GM12878 (cell line): ENCODE measurements around the gene EHD1. TPM values are rescaled to one million over a fixed set of nuclear protein-coding genes. Genes with fewer than 3 reads are reported as not detected.

Experiments
- ATAC-seq: fragments of 200-7000 bp; cut with Tn5 transposase; 3 replicates; pipeline ENCODE4 v1.9.1; 2020; ENCODE audit warnings: mild to moderate bottlenecking, moderate library complexity
- BruUV-seq: library from RNA; stranded (reverse); fragments of 400-500 nt; replicated peaks from 2 replicates; lab custom pipeline; 2021; lab: Mats Ljungman, UMichigan
- CTCF ChIA-PET: fragments of 300-600 bp; sonication (Branson Sonifier 250); formaldehyde crosslinking; extraction: SDS; loops from one replicate; lab custom pipeline; 2021; ENCODE audit warnings: inconsistent platforms; lab: Yijun Ruan, JAX
- POLR2A ChIA-PET: fragments of 350-600 bp; formaldehyde crosslinking; extraction: SDS; loops from one replicate; lab custom pipeline; 2021; ENCODE audit warnings: inconsistent platforms; lab: Charles Lee
- RAD21 ChIA-PET: fragments of 300-600 bp; sonication (Branson Sonifier 250); formaldehyde crosslinking; loops from one replicate; lab custom pipeline; 2023; ENCODE audit warnings: antibody characterized with exemption; ENCODE audit not compliant: unreplicated experiment; lab: Charles Lee
- SMC1A ChIA-PET: fragments of 300-600 bp; sonication (Branson Sonifier 250); formaldehyde crosslinking; loops from one replicate; lab custom pipeline; 2023; ENCODE audit not compliant: unreplicated experiment, uncharacterized antibody; lab: Charles Lee
- DNase-seq: peaks from one replicate; pipeline ENCODE4 v3.0.0-alpha.2; 2011; ENCODE audit warnings: low read depth, low spot score
- FAIRE-seq: peaks from 3 replicates; lab custom pipeline; 2011; peaks lifted over from hg19 to GRCh38; lab: Jason Lieb, UNC
- H2AFZ ChIP-seq: 2 replicates; pipeline ENCODE4 v1.6.0; 2011; ENCODE audit warnings: low read depth, low read length, control low read depth; ENCODE audit not compliant: control insufficient read depth
- H3K27ac ChIP-seq: 2 replicates; pipeline ENCODE4 v1.5.1; 2011; ENCODE audit warnings: control low read depth; ENCODE audit not compliant: control insufficient read depth, insufficient read depth
- H3K27me3 ChIP-seq, 2 experiments: replicated peaks in 1 of 2; 2 replicates each; pipeline versions ENCODE4 v1.6.0 to v1.6.1; 2011; ENCODE audit warnings: low read length in 1 of 2; ENCODE audit not compliant: control insufficient read depth in 2 of 2, insufficient read depth in 2 of 2
- H3K36me3 ChIP-seq, 2 experiments: 2 replicates each; pipeline ENCODE4 v1.5.1; 2011; ENCODE audit warnings: low read length in 1 of 2; ENCODE audit not compliant: control insufficient read depth in 2 of 2, insufficient read depth in 2 of 2
- H3K4me1 ChIP-seq: 2 replicates; pipeline ENCODE4 v1.6.1; 2011; ENCODE audit warnings: mild to moderate bottlenecking, low read length, moderate library complexity, mixed read lengths; ENCODE audit not compliant: control insufficient read depth, insufficient read depth
- H3K4me2 ChIP-seq: 2 replicates; pipeline ENCODE4 v1.6.0; 2011; ENCODE audit warnings: control low read depth; ENCODE audit not compliant: control insufficient read depth, insufficient read depth
- H3K4me3 ChIP-seq: fragments of 200-600 bp; sonication (generic); 2 replicates; pipeline ENCODE4 v1.5.1; 2016
- H3K79me2 ChIP-seq: 2 replicates; pipeline ENCODE4 v1.6.0; 2011; ENCODE audit warnings: low read length; ENCODE audit not compliant: control insufficient read depth, insufficient read depth
- H3K9ac ChIP-seq: 2 replicates; pipeline ENCODE4 v1.8.0; 2011; ENCODE audit warnings: low read length, control low read depth, mixed read lengths; ENCODE audit not compliant: control insufficient read depth, insufficient read depth
- H3K9me3 ChIP-seq: replicated peaks from 3 replicates; pipeline ENCODE4 v1.5.1; 2011; ENCODE audit warnings: mild to moderate bottlenecking, low read length; ENCODE audit not compliant: control insufficient read depth, insufficient read depth
- H4K20me1 ChIP-seq: 2 replicates; pipeline ENCODE4 v1.6.0; 2011; ENCODE audit not compliant: control insufficient read depth, insufficient read depth
- CHD2 ChIP-seq: IDR thresholded peaks from 2 replicates; pipeline ENCODE4 v1.6.1; 2011; ENCODE audit warnings: low read depth, low read length, improper control_type of control experiment, borderline replicate concordance
- CREM ChIP-seq: IDR thresholded peaks from 2 replicates; pipeline ENCODE4 v1.6.1; 2014; ENCODE audit warnings: antibody characterized with exemption, low read depth
- DPF2 ChIP-seq: fragments of 450-650 bp; IDR thresholded peaks from 2 replicates; pipeline ENCODE4 v1.6.1; 2017; ENCODE audit warnings: mild to moderate bottlenecking
- EP300 ChIP-seq, 2 experiments: fragments of 150-350 bp in 1 of 2; IDR thresholded peaks; 2 replicates each; pipeline ENCODE4 v1.6.1; 2011 to 2012; ENCODE audit warnings: low read depth in 2 of 2, low read length in 2 of 2, borderline replicate concordance in 1 of 2, improper control_type of control experiment in 1 of 2, inconsistent platforms in 1 of 2; ENCODE audit not compliant: control insufficient read depth in 1 of 2
- GABPA ChIP-seq: IDR thresholded peaks from 2 replicates; pipeline ENCODE4 v1.6.1; 2014; ENCODE audit warnings: antibody characterized with exemption, low read depth, mild to moderate bottlenecking, inconsistent platforms
- IKZF2 ChIP-seq, 2 experiments: fragments of 450-650 bp; IDR thresholded peaks; 2 replicates each; pipeline ENCODE4 v1.6.1; 2017; ENCODE audit warnings: mild to moderate bottlenecking in 2 of 2, moderate library complexity in 2 of 2
- JUNB ChIP-seq: IDR thresholded peaks from 2 replicates; pipeline ENCODE4 v1.6.1; 2016; ENCODE audit warnings: antibody characterized with exemption, mild to moderate bottlenecking
- JUND ChIP-seq: IDR thresholded peaks from 2 replicates; pipeline ENCODE4 v1.6.1; 2012; ENCODE audit warnings: low read depth, mild to moderate bottlenecking, low read length, improper control_type of control experiment, moderate library complexity
- MEF2A ChIP-seq: IDR thresholded peaks from 2 replicates; pipeline ENCODE4 v1.6.1; 2011; ENCODE audit warnings: low read depth, mild to moderate bottlenecking, low read length, moderate library complexity; ENCODE audit not compliant: insufficient read depth
- MLLT1 ChIP-seq: fragments of 450-650 bp; IDR thresholded peaks from 2 replicates; pipeline ENCODE4 v1.6.1; 2016; ENCODE audit warnings: mild to moderate bottlenecking
- MTA2 ChIP-seq: fragments of 450-650 bp; IDR thresholded peaks from 2 replicates; pipeline ENCODE4 v1.6.1; 2016; ENCODE audit warnings: low read depth, mild to moderate bottlenecking, moderate library complexity
- PAX5 ChIP-seq: IDR thresholded peaks from 2 replicates; pipeline ENCODE4 v1.6.1; 2011; ENCODE audit warnings: low read depth, low read length, borderline replicate concordance
- PAX8 ChIP-seq: fragments of 450-650 bp; IDR thresholded peaks from 2 replicates; pipeline ENCODE4 v1.6.1; 2017; ENCODE audit warnings: mild to moderate bottlenecking, moderate library complexity
- SMARCA5 ChIP-seq: fragments of 450-650 bp; IDR thresholded peaks from 2 replicates; pipeline ENCODE4 v1.6.1; 2017; ENCODE audit warnings: mild to moderate bottlenecking
- TCF12 ChIP-seq: IDR thresholded peaks from 2 replicates; pipeline ENCODE4 v1.6.1; 2011; ENCODE audit warnings: low read depth, mild to moderate bottlenecking, low read length
- TCF3 ChIP-seq: IDR thresholded peaks from 2 replicates; pipeline ENCODE4 v1.6.1; 2012; ENCODE audit warnings: low read depth, mild to moderate bottlenecking, low read length, borderline replicate concordance; ENCODE audit not compliant: insufficient read depth
- YY1 ChIP-seq: IDR thresholded peaks from 2 replicates; pipeline ENCODE4 v1.6.1; 2011; ENCODE audit warnings: low read depth, mild to moderate bottlenecking, low read length
- ZZZ3 ChIP-seq: IDR thresholded peaks from 2 replicates; pipeline ENCODE4 v1.6.1; 2011; ENCODE audit warnings: low read depth; ENCODE audit not compliant: control insufficient read depth, insufficient read length
- WGBS: methylation state at CpG from one replicate; pipeline ENCODE4 v1.1.6; 2016; ENCODE audit warnings: low lambda C conversion rate; ENCODE audit not compliant: insufficient replicate concordance, insufficient coverage; ENCODE audit errors: missing lambda C conversion rate; 5-methylcytosine and 5-hydroxymethylcytosine counted together
- in situ Hi-C: fragments of 300-500 bp; cut with MboI; formaldehyde crosslinking; loops from 9 replicates; pipeline ENCODE4 v1.14.3; 2018; ENCODE audit warnings: mixed read lengths
- intact Hi-C: fragments of 100-400 bp; cut with micrococcal nuclease; formaldehyde crosslinking; loops from one replicate; pipeline ENCODE4 v1.14.2; 2022; ENCODE audit not compliant: unreplicated experiment
- polyA plus RNA-seq, 11 experiments: library from polyadenylated mRNA; depleted of rRNA in 4 of 11; unstranded in 6 of 11; stranded (reverse) in 5 of 11; fragments of >200 nt; fragmentation: Nextera tagmentation in 4 of 11; fragmentation: Illumina TruSeq in 1 of 11; extraction: Ambion mirVana in 4 of 11; extraction: Trizol in 1 of 11; gene quantifications; 1 replicate in 1 of 11; 2 replicates in 10 of 11; pipeline versions ENCODE4 v1.2.1 to v1.2.3, GENCODE V29; 2011 to 2016; ENCODE audit warnings: inconsistent platforms in 2 of 11, missing spikeins in 2 of 11, low read depth in 1 of 11
- total RNA-seq, 4 experiments: library from RNA; depleted of rRNA in 3 of 4; stranded (reverse); fragments of >200 nt in 3 of 4; fragmentation: Illumina TruSeq in 1 of 4; extraction: Trizol in 1 of 4; gene quantifications; 2 replicates each; pipeline versions ENCODE4 v1.2.1 to v1.2.3, GENCODE V29; 2013 to 2021
- TF ChIP-seq, protein P1 (sequence below): IDR thresholded peaks from 2 replicates; pipeline ENCODE4 v1.6.1; 2012; ENCODE audit warnings: low read depth, low read length, improper control_type of control experiment
- TF ChIP-seq, protein P2 (sequence below): fragments of 450-650 bp; IDR thresholded peaks from 2 replicates; pipeline ENCODE4 v1.6.1; 2017; ENCODE audit warnings: mild to moderate bottlenecking, low read depth, inconsistent platforms; ENCODE audit not compliant: poor library complexity, severe bottlenecking

The EHD1 gene
- total and polyA plus RNA-seq, 10 of the 15 experiments (the other 5 are each of a cell fraction or from before 2014, with no cell fraction given): 1.0 to 165 (median 66.5) TPM

DNA sequence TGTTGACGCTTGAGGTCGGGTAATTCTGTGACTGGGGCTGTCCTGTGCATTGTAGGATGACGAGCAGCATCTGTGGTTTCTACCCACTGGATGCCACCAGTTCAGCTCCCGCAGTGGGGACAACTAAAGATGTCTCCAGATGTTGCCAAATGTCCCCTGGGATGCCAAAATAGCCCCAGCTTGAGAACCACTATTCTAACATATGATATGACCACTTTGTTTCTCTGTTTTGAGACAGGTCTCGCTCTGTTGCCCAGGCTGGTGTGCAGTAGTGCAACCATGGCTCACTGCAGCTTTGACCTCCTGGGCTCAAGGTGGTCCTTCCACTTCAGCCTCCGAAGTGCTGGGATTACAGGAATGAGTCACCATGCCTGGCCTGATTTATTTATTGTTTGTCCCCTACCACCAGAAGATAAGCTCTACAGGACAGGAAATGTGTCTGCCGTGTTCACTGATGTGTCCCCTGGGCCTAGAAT is 63.7 kb downstream of the EHD1 start:
- no peaks in the 10 kb centered on the region for H3K9me3 ChIP-seq
- SMC1A ChIA-PET: interaction anchor here (0.6 to 0.9 kb wide), 3 partner anchors 17 to 69 kb away, joined by 3 to 4 read pairs (median 3); no protein-coding TSS in a partner anchor
- in situ Hi-C loops (no loop called here), intact Hi-C loops (loop anchor here (2.0 kb wide), 1 partner anchor 72 kb away; no protein-coding TSS in a partner anchor)
- DNase-seq (peak; percentile 94), ATAC-seq (peak; percentile 73), FAIRE-seq (peak; percentile 96)
- no peak overlapping the region for H3K4me3 ChIP-seq
- H3K4me2 ChIP-seq: 0 out of 2 replicates have a peak overlapping the region, but pooled peaks have one; percentile 11
- H3K27ac ChIP-seq: no peak overlapping the region
- POLR2A ChIA-PET: interaction anchor here (0.6 to 2.0 kb wide), 2 partner anchors 36 to 65 kb away, joined by 3 to 7 read pairs; partner anchors contain the start of gene SF1
- no peaks in the 10 kb centered on the region for H3K27me3 ChIP-seq
- no peaks in the 10 kb centered on the region for H3K36me3 ChIP-seq
- BruUV-seq: no TSS peak
- CTCF ChIA-PET: interaction anchor here (0.9 to 4.4 kb wide), 4 partner anchors 29 to 198 kb away, joined by 3 to 19 read pairs (median 4); no protein-coding TSS in a partner anchor
- peak overlapping the region; percentile 10; the same call in 1 of the 2 replicates for H2AFZ ChIP-seq
- no peaks in the 10 kb centered on the region for H4K20me1 ChIP-seq
- H3K9ac ChIP-seq: no peak overlapping the region
- H3K79me2 ChIP-seq: no peaks in the 10 kb centered on the region; the same call in 1 of the 2 replicates
- 0% methylated on average over 7 of the region's 7 CpGs for WGBS
- RAD21 ChIA-PET: interaction anchor here (1.2 kb wide), 1 partner anchor 33 kb away, joined by 3 read pairs; no protein-coding TSS in a partner anchor
- peaks cover 18% of the 10 kb centered on the region for H3K4me1 ChIP-seq
- TF ChIP-seq MTA2: peak; percentile 61; the same call in 1 of the 2 replicates
- 0 out of 2 replicates have a peak, but pooled peaks have one; percentile 20 for TF ChIP-seq SMARCA5
- peak; percentile 18; the same call in 1 of the 2 replicates for TF ChIP-seq TCF12
- TF ChIP-seq JUNB: peak; percentile 65; the same call in 1 of the 2 replicates
- peak; percentile 30; the same call in 1 of the 2 replicates for TF ChIP-seq MLLT1
- TF ChIP-seq TCF3: peak; percentile 58; the same call in 1 of the 2 replicates
- TF ChIP-seq CREM: peak; percentile 14; the same call in 1 of the 2 replicates
- TF ChIP-seq, protein P1, sequence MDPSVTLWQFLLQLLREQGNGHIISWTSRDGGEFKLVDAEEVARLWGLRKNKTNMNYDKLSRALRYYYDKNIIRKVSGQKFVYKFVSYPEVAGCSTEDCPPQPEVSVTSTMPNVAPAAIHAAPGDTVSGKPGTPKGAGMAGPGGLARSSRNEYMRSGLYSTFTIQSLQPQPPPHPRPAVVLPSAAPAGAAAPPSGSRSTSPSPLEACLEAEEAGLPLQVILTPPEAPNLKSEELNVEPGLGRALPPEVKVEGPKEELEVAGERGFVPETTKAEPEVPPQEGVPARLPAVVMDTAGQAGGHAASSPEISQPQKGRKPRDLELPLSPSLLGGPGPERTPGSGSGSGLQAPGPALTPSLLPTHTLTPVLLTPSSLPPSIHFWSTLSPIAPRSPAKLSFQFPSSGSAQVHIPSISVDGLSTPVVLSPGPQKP: no peak
- peak; percentile 52; the same call in 1 of the 2 replicates for TF ChIP-seq YY1
- TF ChIP-seq PAX5: peak; percentile 97
- TF ChIP-seq GABPA: no peak
- TF ChIP-seq, protein P2, sequence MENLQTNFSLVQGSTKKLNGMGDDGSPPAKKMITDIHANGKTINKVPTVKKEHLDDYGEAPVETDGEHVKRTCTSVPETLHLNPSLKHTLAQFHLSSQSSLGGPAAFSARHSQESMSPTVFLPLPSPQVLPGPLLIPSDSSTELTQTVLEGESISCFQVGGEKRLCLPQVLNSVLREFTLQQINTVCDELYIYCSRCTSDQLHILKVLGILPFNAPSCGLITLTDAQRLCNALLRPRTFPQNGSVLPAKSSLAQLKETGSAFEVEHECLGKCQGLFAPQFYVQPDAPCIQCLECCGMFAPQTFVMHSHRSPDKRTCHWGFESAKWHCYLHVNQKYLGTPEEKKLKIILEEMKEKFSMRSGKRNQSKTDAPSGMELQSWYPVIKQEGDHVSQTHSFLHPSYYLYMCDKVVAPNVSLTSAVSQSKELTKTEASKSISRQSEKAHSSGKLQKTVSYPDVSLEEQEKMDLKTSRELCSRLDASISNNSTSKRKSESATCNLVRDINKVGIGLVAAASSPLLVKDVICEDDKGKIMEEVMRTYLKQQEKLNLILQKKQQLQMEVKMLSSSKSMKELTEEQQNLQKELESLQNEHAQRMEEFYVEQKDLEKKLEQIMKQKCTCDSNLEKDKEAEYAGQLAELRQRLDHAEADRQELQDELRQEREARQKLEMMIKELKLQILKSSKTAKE: peak; percentile 77
- 0 out of 2 replicates have a peak, but pooled peaks have one; percentile 6 for TF ChIP-seq MEF2A
- TF ChIP-seq CHD2: no peak
- peak; percentile 26; the same call in 1 of the 2 replicates for TF ChIP-seq JUND
- TF ChIP-seq DPF2: peak; percentile 29; the same call in 1 of the 2 replicates
- TF ChIP-seq ZZZ3: no peak
- no peak for TF ChIP-seq PAX8
- peak; percentile 18 to 67; a peak in 2 of 4 replicates for TF ChIP-seq EP300 (IDR thresholded peaks at IDR 0.05; ENCODE audit: borderline replicate concordance in 1 of 2, control insufficient read depth in 1 of 2, low read depth in 2 of 2, low read length in 2 of 2)
- TF ChIP-seq IKZF2 (IDR thresholded peaks at IDR 0.05): peak; percentile 79 to 85
